Measurements from ENCODE around the gene DOCK1. TPM values are rescaled to one million over a fixed set of nuclear protein-coding genes. Genes with fewer than 3 reads are reported as not detected.
A peak's percentile ranks its signal among the peaks of the same experiment; 100 is the strongest.
"Not testable (repeated sequence)": the region's sequence is repeated elsewhere in the genome, so short reads cannot be mapped to it uniquely, and the experiment has no call there.

DOCK1 gene
- total RNA-seq, 1 donor = 99.7 TPM

- TF ChIP-seq CTCF (IDR thresholded peaks at IDR 0.05; ENCODE audit: insufficient read depth, low read depth, low read length) = no peak
- DNase-seq (ENCODE audit: low read depth) = peak; percentile 71
- H3K4me3 ChIP-seq (ENCODE audit: low read depth, low read length) = peak overlapping the region; percentile 45
These were observed 25.8 kb downstream of the DOCK1 start for GRCh38 chr10:126930883-126931503.

GRCh38 chr10:126931544-126931943 lies 26.3 kb downstream of the DOCK1 start:
- no peak for DNase-seq (ENCODE audit: low read depth)
- TF ChIP-seq CTCF (IDR thresholded peaks at IDR 0.05; ENCODE audit: insufficient read depth, low read depth, low read length) = no peak
- H3K4me3 ChIP-seq (ENCODE audit: low read depth, low read length) = peak overlapping the region; percentile 45

GRCh38 chr10:126932516-126932915 lies 27.3 kb downstream of the DOCK1 start:
- DNase-seq (ENCODE audit: low read depth) = no peak
- no peak overlapping the region for H3K4me3 ChIP-seq (ENCODE audit: low read depth, low read length)
- no peak for TF ChIP-seq CTCF (IDR thresholded peaks at IDR 0.05; ENCODE audit: insufficient read depth, low read depth, low read length)

- no peak overlapping the region for H3K4me3 ChIP-seq (ENCODE audit: low read depth, low read length)
These were observed 27.9 kb downstream of the DOCK1 start for GRCh38 chr10:126933116-126933515.

GRCh38 chr10:126935263-126935946 lies 30.2 kb downstream of the DOCK1 start:
- DNase-seq (ENCODE audit: low read depth) = no peak
- H3K4me3 ChIP-seq (ENCODE audit: low read depth, low read length) = no peak overlapping the region
- TF ChIP-seq CTCF (IDR thresholded peaks at IDR 0.05; ENCODE audit: insufficient read depth, low read depth, low read length) = no peak

More at GRCh38 chr10:126933116-126933515, 27.9 kb downstream of the DOCK1 start:
- no peak for TF ChIP-seq CTCF (IDR thresholded peaks at IDR 0.05; ENCODE audit: insufficient read depth, low read depth, low read length)
- DNase-seq (ENCODE audit: low read depth) = no peak

GRCh38 chr10:126937026-126937425 lies 31.8 kb downstream of the DOCK1 start:
- DNase-seq (ENCODE audit: low read depth) = no peak
- no peak overlapping the region for H3K4me3 ChIP-seq (ENCODE audit: low read depth, low read length)
- TF ChIP-seq CTCF (IDR thresholded peaks at IDR 0.05; ENCODE audit: insufficient read depth, low read depth, low read length) = no peak

- DNase-seq (ENCODE audit: low read depth); H3K4me3 ChIP-seq (ENCODE audit: low read depth, low read length): not testable (repeated sequence)
These were observed 32.9 kb downstream of the DOCK1 start for GRCh38 chr10:126938121-126938520.

Measured in fibroblast of villous mesenchyme (primary cell).